A204.1 (cell line): Measurements from ENCODE around the gene TCF4.

Experiments used
- FAIRE-seq: peaks from 2 replicates; lab custom pipeline; 2012; peaks lifted over from hg19 to GRCh38; lab: Jason Lieb, UNC

The TCF4 gene

DNA sequence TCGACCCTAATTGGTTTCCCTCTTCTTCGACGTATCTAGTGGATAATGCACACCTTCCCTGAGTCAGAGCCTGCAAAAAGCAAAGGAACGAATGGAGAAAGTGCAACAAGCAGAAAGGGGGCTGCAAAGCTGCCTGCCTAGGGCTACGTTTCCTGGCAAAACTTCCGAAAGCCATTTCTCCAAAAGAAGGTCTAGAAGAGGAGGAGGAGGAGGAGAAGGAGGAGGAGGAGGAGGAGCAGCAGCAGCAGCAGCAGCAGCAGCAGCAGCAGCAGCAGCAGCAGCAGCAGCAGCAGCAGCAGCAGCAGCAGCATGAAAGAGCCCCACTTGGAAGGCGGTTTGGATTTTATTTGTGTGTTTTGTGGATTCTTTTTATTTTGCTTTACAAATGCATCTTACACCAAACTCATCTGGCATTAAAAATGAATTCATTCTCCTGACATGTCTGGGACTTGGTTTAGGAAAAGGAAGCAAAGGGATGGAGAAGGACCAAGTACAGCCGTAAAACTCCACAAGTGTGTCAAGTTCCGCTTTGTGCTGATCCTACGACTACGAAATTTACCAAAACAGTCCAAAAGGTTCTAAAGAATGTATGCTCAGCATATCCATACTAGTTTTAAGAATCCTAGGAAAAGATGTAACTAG is 2.0 kb downstream of the TCF4 start:
- no peak for FAIRE-seq

GRCh38 chr18:55585065-55585919 is 2.7 kb downstream of the TCF4 start:
- no peak for FAIRE-seq

DNA sequence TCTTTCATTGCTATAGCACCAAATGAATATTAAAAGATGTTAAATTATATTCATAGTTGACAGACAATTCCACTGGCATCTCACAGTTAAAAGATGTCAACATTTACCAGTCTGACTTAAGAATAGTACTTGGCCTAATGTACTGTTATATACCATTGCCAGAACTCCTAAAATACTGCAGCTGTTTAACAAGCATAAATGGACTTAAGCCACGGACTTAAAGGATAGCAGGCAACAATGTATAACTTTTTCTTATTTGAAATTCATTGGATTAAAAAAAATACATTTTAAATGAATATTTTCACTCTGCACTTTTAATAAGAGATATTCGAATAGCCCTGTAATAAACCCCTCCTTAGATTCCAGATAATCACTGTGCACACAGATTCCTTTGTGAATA is 3.8 kb downstream of the TCF4 start:
- no peak for FAIRE-seq

GRCh38 chr18:55582325-55582724 is 5.7 kb downstream of the TCF4 start:
- FAIRE-seq = no peak

GRCh38 chr18:55579501-55580270 is 8.3 kb downstream of the TCF4 start:
- FAIRE-seq = no peak

DNA sequence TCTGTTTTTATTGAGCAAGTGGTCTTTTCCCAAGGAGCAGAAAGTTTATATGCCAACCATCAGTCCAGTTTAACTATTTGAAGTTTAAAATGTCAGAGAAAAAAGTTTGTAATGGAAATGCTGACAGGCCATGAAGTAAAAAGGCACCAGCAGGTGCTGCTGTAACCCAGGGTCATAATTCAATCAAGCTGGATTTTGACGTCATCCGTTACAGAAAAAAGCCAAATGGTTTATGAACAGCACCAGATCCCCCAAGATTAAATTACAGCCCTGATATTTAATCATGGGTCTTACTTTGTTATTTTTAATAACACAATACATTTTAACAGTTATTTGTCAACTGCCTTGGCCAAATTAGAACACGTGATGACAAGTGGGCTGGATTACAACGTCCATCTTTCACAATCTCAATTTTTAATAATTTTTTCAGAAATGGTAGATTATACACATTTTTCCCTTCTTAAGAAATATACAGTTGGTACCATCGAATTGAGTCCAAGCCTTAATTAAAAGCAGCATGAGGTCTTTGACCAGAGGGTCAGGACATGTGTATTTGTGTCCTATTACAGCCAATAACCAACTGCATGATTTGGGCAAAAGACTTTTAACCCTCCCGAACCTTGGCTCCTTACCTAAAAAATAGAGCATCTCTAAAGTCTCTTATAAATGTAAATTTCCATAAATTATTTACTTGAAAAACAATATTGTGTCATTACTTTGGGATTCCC is 10.0 kb downstream of the TCF4 start:
- no peak for FAIRE-seq

DNA sequence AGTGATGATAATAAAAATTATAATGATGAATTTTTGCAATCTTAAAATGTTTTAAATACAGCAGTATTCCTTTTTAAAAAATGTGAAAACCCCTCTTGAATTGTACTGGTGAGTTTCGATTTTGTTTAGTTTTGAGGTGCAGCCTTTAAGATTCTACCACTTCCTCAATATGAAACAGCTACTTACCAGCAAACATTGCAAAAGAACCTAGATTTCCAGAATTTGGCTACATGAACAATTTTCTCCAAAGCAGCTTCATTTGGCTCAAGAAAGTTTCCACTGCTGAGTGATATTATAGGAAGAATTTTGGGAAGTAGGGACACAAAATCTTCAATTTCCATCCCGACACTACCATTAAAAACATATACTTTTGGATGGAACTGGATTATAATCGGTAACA is 12.0 kb downstream of the TCF4 start:
- no peak for FAIRE-seq

DNA sequence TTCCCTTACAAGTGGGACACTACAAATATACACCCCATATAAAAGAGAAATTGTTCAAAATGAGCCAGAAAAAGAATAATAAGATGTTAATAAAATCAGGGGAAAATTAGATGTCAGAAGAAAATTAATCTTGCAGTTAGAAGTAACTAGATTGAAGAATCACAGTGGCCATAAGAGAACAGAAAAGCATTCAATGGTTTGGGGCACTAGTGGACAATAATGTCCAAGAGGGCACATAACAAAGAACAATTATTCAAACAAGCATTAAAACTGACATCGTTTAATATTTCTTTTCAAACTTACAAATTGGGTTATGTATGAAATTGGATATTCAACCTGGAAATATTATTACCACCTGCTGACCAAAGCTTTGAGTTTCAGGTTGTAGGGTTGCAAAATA is 12.9 kb downstream of the TCF4 start:
- no peak for FAIRE-seq

GRCh38 chr18:55573386-55573785 is 14.6 kb downstream of the TCF4 start:
- no peak for FAIRE-seq

GRCh38 chr18:55570966-55571365 is 17.0 kb downstream of the TCF4 start:
- FAIRE-seq = no peak

DNA sequence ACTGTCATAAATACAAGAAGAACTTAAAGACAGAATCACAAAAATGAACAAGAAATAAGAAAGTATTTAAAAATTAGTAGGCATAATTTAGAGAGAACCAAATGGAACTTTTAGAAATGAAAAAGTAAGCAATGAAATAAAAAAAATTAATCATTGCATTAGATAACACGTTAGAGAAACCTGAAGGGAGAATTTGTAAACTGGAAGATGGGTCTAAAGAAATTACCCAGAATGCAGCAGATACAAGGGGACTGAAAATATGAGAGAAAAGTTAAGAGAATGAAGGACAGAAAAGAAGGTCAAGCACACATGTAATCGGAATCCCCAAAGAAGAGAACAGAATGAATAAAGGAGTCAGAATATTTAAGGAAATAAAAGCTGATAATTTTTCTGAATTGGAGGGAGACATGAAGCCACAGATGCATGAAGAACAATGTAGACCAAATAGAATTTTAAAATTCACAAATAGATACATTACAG is 21.5 kb downstream of the TCF4 start:
- FAIRE-seq = peak; percentile 6

GRCh38 chr18:55559739-55560138 is 28.3 kb downstream of the TCF4 start:
- FAIRE-seq = no peak

GRCh38 chr18:55557211-55557610 is 30.8 kb downstream of the TCF4 start:
- FAIRE-seq = no peak

GRCh38 chr18:55555395-55556027 is 32.5 kb downstream of the TCF4 start:
- FAIRE-seq = no peak

- FAIRE-seq = no peak
These were observed 35.3 kb downstream of the TCF4 start for GRCh38 chr18:55552526-55553189.

DNA sequence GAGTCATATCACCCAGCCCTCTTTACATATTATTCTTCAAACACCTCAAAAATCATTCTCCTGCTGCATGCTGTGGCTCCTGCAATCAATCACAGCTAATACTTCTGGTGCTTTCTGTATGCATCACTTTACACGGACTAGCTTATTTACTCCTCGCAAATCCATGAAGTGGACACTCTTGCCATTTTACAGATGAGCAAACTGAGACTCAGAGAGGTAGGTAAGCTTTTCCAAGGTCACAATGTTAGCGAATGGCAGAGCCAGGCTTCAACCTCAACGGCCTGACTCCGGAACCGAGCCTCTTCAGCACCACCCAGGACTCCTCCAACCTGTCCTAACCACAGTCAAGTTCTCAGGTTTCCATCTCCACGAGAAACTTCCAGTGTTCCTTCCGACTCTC is 36.8 kb downstream of the TCF4 start:
- FAIRE-seq = no peak

DNA sequence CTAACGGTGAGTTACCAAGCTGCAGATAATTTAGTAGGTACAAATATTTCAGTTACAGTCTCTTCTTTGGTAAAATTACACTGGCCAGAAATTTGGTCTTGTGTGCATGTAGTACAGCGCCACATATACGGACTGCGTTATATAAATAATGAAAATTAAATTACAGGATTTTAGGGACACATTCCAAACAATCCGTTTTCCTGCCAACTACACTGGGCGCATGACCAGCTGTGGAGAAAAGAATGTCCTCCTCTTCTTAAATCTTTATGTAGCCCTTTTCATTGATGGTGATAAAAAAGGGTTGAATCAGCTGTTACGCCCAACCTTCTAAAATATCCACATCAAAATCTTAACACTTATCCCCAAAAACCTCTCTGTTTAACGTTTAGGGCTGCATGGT is 37.5 kb downstream of the TCF4 start:
- FAIRE-seq = no peak

- no peak for FAIRE-seq
These were observed 38.4 kb downstream of the TCF4 start for GRCh38 chr18:55549474-55550104.

DNA sequence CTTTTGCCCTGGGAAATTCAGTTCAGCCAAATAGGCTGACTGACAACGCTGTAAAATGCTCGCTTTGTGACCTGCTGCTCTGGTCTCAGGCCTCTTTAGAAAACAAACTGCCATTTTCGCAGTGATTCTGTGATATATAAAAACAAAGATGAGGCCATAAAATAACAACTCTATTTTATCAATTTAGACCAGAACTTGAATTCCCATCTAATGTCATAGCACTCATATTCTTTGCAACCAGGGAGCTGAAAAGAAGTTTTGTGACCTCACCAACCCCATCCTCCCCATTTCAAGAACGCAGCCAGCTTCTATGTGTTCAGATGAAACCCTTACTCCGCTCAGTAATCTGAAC is 40.3 kb downstream of the TCF4 start:
- no peak for FAIRE-seq

GRCh38 chr18:55546851-55547704 is 40.9 kb downstream of the TCF4 start:
- FAIRE-seq = no peak
